Kidney (tissue), 14 donors: ENCODE results near the gene ITGA5. TPM values are rescaled to one million over a fixed set of nuclear protein-coding genes. Genes with fewer than 3 reads are reported as not detected.
A peak's percentile ranks its signal among the peaks of the same experiment; 100 is the strongest.

ENCODE experiments used
- DNase-seq, 5 donors: peaks; one replicate each; pipeline ENCODE4 v3.0.0-alpha.2; 2013 to 2020
- FAIRE-seq: peaks from 2 replicates; lab custom pipeline; 2012; peaks lifted over from hg19 to GRCh38; lab: Jason Lieb, UNC
- H3K27ac ChIP-seq, 2 donors: one replicate each; pipeline ENCODE4 v1.7.0; 2013; ENCODE audit warnings: low read depth in 2 of 2, low read length in 2 of 2, inconsistent platforms in 1 of 2
- H3K27me3 ChIP-seq: one replicate; pipeline ENCODE4 v1.7.1; 2013; ENCODE audit warnings: low read length, inconsistent platforms; ENCODE audit not compliant: control insufficient read depth, insufficient read depth
- H3K36me3 ChIP-seq, 3 donors: one replicate each; pipeline versions ENCODE4 v1.7.0 to v1.7.1; 2013; ENCODE audit warnings: low read length in 3 of 3, control low read depth in 1 of 3, inconsistent platforms in 1 of 3; ENCODE audit not compliant: insufficient read depth in 3 of 3, control insufficient read depth in 2 of 3
- H3K4me1 ChIP-seq, 3 donors: one replicate each; pipeline versions ENCODE4 v1.7.0 to v1.7.1; 2013; ENCODE audit warnings: low read length in 3 of 3, inconsistent platforms in 1 of 3, low read depth in 1 of 3; ENCODE audit not compliant: control insufficient read depth in 2 of 3, insufficient read depth in 2 of 3
- H3K4me3 ChIP-seq, 3 donors: one replicate each; pipeline versions ENCODE4 v1.7.0 to v1.8.1; 2013; ENCODE audit warnings: low read length in 3 of 3, control low read depth in 1 of 3, inconsistent platforms in 1 of 3
- H3K9ac ChIP-seq, 3 donors: one replicate each; pipeline versions ENCODE4 v1.7.0 to v1.7.1; 2013; ENCODE audit warnings: low read length in 3 of 3, control low read depth in 1 of 3, inconsistent platforms in 1 of 3
- H3K9me3 ChIP-seq, 3 donors: one replicate each; pipeline versions ENCODE4 v1.7.0 to v1.7.1; 2013; ENCODE audit warnings: low read length in 3 of 3, control low read depth in 1 of 3, inconsistent platforms in 1 of 3; ENCODE audit not compliant: control insufficient read depth in 2 of 3, insufficient read depth in 1 of 3
- intact Hi-C: fragments of 100-400 bp; cut with DNase I; formaldehyde crosslinking; loops from one replicate; pipeline ENCODE4 v1.11.1; 2022
- polyA plus RNA-seq: library from polyadenylated mRNA; stranded (reverse); fragments of 350-450 nt; fragmentation: Illumina TruSeq; extraction: RNeasy Lipid Tissue Mini Kit (QIAGEN cat#74804); gene quantifications from one replicate; pipeline ENCODE4 v1.2.3, GENCODE V29; 2014; ENCODE audit warnings: low read depth, low replicate concordance; ENCODE audit not compliant: insufficient read depth
- total RNA-seq: library from RNA; stranded (reverse); fragmentation: NEBNext Ultra II Directional; extraction: Animal tissue kit (Norgen Biotek cat#: 25700); gene quantifications from one replicate; pipeline ENCODE4 v1.2.1, GENCODE V29; 2021
- TF ChIP-seq, protein P1 (sequence below): IDR thresholded peaks from 3 replicates; pipeline ENCODE4 v1.5.1; 2012; ENCODE audit warnings: mild to moderate bottlenecking, moderate library complexity, borderline replicate concordance; ENCODE audit not compliant: insufficient read depth; ENCODE audit errors: extremely low read depth
- donor health status: control.
- donor health status: control.
- donor health status: control.
- donor health status: control.
- donor health status: control.
- donor health status: DM: yes; HTN: yes; CAD: no.
- donor health status: Normal renal cell carcinoma (clear cell type).

ITGA5 gene
- total and polyA plus RNA-seq, 2 donors from 2014 or later = 11.4 to 65.6 TPM

- Histone ChIP-seq H3K9me3 (no peaks in the 10 kb centered on the region), H3K9ac (no peak overlapping the region), H3K4me3 (no peak overlapping the region), H3K27me3 (no peaks in the 10 kb centered on the region), H3K27ac (no peak overlapping the region), H3K36me3 (peaks cover 0 to 3% (median 2%) of the 10 kb centered on the region in 3 donors), H3K4me1 (no peaks in the 10 kb centered on the region)
- FAIRE-seq = no peak
- intact Hi-C loops = loop anchor here (5.0 kb wide), 1 partner anchor 36 kb away; no protein-coding TSS in a partner anchor
- no peak for DNase-seq
- TF ChIP-seq, protein P1, sequence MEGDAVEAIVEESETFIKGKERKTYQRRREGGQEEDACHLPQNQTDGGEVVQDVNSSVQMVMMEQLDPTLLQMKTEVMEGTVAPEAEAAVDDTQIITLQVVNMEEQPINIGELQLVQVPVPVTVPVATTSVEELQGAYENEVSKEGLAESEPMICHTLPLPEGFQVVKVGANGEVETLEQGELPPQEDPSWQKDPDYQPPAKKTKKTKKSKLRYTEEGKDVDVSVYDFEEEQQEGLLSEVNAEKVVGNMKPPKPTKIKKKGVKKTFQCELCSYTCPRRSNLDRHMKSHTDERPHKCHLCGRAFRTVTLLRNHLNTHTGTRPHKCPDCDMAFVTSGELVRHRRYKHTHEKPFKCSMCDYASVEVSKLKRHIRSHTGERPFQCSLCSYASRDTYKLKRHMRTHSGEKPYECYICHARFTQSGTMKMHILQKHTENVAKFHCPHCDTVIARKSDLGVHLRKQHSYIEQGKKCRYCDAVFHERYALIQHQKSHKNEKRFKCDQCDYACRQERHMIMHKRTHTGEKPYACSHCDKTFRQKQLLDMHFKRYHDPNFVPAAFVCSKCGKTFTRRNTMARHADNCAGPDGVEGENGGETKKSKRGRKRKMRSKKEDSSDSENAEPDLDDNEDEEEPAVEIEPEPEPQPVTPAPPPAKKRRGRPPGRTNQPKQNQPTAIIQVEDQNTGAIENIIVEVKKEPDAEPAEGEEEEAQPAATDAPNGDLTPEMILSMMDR = no peak
Observed at GRCh38 chr12:54401119-54401518, 17.9 kb downstream of the ITGA5 start.

DNA sequence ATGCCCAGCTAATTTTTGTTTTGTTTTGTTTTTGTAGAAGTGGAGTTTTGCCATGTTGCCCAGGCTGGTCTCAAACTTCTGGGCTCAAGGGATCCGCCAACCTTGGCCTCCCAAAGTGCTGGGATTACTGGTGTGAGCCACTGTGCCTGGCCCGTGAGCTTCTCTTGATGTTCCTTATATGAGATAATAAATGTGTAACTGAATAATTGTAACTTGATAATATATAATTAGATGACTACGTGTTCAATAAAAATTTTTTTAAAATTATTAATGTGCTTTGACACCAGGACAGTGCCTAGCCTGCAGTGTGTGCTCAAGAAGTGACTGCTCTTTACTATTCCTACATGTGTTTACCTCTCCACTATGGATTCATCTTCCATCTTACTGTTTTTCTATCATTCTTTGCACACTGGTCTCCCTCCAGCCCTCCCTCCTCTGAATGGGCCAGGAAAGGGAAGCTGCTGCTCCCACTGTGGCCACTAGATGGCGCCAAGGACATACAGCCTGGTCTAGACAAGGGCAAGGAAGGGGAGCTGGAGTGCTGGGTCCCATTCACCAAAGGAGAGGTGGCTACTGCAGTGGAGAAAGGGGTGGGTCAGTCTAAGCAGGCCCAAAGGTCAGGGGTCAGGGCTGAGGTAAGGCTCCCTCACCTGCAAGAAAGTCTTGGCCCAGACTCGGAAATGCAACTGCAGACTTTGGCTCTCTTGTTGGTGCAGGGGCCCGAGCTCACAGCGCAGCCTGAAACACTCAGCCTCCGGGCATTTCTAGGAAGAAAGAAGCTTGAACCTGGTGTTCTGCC lies 19.9 kb downstream of the ITGA5 start:
- no peaks in the 10 kb centered on the region for H3K9me3 ChIP-seq
- no peak overlapping the region for H3K27ac ChIP-seq
- H3K27me3 ChIP-seq = no peaks in the 10 kb centered on the region
- TF ChIP-seq, protein P1 = peak; percentile 98
- intact Hi-C loops = no loop called here
- H3K9ac ChIP-seq = no peak overlapping the region
- DNase-seq (peak; percentile 90 to 93 (median 92)), FAIRE-seq (no peak)
- no peak overlapping the region for H3K4me3 ChIP-seq
- H3K4me1 ChIP-seq = no peaks in the 10 kb centered on the region
- peaks cover 0 to 3% (median 2%) of the 10 kb centered on the region in 3 donors for H3K36me3 ChIP-seq

GRCh38 chr12:54398218-54398617 lies 20.8 kb downstream of the ITGA5 start:
- intact Hi-C loops = no loop called here
- no peak overlapping the region for H3K27ac ChIP-seq
- DNase-seq (no peak), FAIRE-seq (no peak)
- peaks cover 0 to 3% (median 2%) of the 10 kb centered on the region in 3 donors for H3K36me3 ChIP-seq
- H3K4me3 ChIP-seq = no peak overlapping the region
- H3K9ac ChIP-seq = no peak overlapping the region
- no peaks in the 10 kb centered on the region for H3K4me1 ChIP-seq
- TF ChIP-seq, protein P1 = no peak
- no peaks in the 10 kb centered on the region for H3K27me3 ChIP-seq
- H3K9me3 ChIP-seq = no peaks in the 10 kb centered on the region
